CD4-positive, alpha-beta T cell (primary cell): ENCODE measurements around the gene AHRR. TPM values are rescaled to one million over a fixed set of nuclear protein-coding genes. Genes with fewer than 3 reads are reported as not detected.

ENCODE experiments used
- ATAC-seq: fragments of 200-7000 bp; cut with Tn5 transposase; one replicate; pipeline ENCODE4 v1.10.0; 2022; ENCODE audit warnings: mild to moderate bottlenecking; ENCODE audit not compliant: poor library complexity
- CTCF ChIA-PET: fragments of 350-600 bp; sonication (Branson Sonifier 250); formaldehyde crosslinking; loops from one replicate; lab custom pipeline; 2021; ENCODE audit warnings: antibody characterized with exemption, inconsistent platforms; lab: Charles Lee
- POLR2A ChIA-PET: fragments of 350-600 bp; sonication (Branson Sonifier 250); formaldehyde crosslinking; loops from one replicate; lab custom pipeline; 2021; ENCODE audit warnings: antibody characterized with exemption, inconsistent platforms; lab: Charles Lee
- DNase-seq, 14 experiments: peaks; one replicate each; pipeline ENCODE4 v3.0.0-alpha.2; 2013 to 2020; ENCODE audit warnings: mixed read lengths in 2 of 14
- H3K27ac ChIP-seq, 2 donors: one replicate each; pipeline versions ENCODE4 v1.5.1 to v1.7.0; 2013; ENCODE audit warnings: low read length in 2 of 2, low read depth in 1 of 2, mild to moderate bottlenecking in 1 of 2
- H3K27me3 ChIP-seq, 2 experiments: 1 replicate in 1 of 2; 2 replicates in 1 of 2; pipeline versions ENCODE4 v1.6.1 to v1.7.0; 2013; ENCODE audit warnings: low read length in 2 of 2, control low read depth in 1 of 2, mild to moderate bottlenecking in 1 of 2, moderate library complexity in 1 of 2; ENCODE audit not compliant: insufficient read depth in 2 of 2, control insufficient read depth in 1 of 2
- H3K36me3 ChIP-seq: one replicate; pipeline ENCODE4 v1.6.1; 2013; ENCODE audit warnings: low read length, control low read depth; ENCODE audit not compliant: insufficient read depth
- H3K4me1 ChIP-seq: one replicate; pipeline ENCODE4 v1.6.1; 2013; ENCODE audit warnings: low read length, control low read depth; ENCODE audit not compliant: insufficient read depth
- H3K4me3 ChIP-seq: one replicate; pipeline ENCODE4 v1.5.1; 2013; ENCODE audit warnings: mild to moderate bottlenecking, low read length, moderate library complexity
- H3K9me3 ChIP-seq, 2 experiments: 1 replicate in 1 of 2; 2 replicates in 1 of 2; pipeline versions ENCODE4 v1.6.1 to v1.7.0; 2013; ENCODE audit warnings: low read length in 2 of 2, mild to moderate bottlenecking in 2 of 2, control low read depth in 1 of 2, moderate library complexity in 1 of 2; ENCODE audit not compliant: control insufficient read depth in 1 of 2, insufficient read depth in 1 of 2
- H3K27ac Mint-ChIP-seq: one replicate; pipeline ENCODE4 v1.8.0; 2020; ENCODE audit warnings: mixed read lengths
- H3K27me3 Mint-ChIP-seq: one replicate; pipeline ENCODE4 v1.8.0; 2021; ENCODE audit warnings: mixed read lengths
- H3K36me3 Mint-ChIP-seq: one replicate; pipeline ENCODE4 v1.8.0; 2021; ENCODE audit warnings: low read depth, mixed read lengths
- H3K4me1 Mint-ChIP-seq: one replicate; pipeline ENCODE4 v1.8.0; 2021; ENCODE audit warnings: low read depth, mixed read lengths
- H3K4me3 Mint-ChIP-seq: one replicate; pipeline ENCODE4 v1.8.0; 2020; ENCODE audit warnings: mild to moderate bottlenecking, mixed read lengths
- H3K9me3 Mint-ChIP-seq: one replicate; pipeline ENCODE4 v1.8.0; 2020; ENCODE audit warnings: mixed read lengths
- intact Hi-C, 2 experiments: fragments of 100-400 bp; cut with DNase I in 1 of 2; cut with micrococcal nuclease in 1 of 2; formaldehyde crosslinking; loops; one replicate each; pipeline versions ENCODE4 v1.15.1 to v1.9.0; 2023 to 2025; cut with DNase I, micrococcal nuclease
- total RNA-seq, 174 experiments: library from RNA in 2 of 174; stranded (reverse) in 2 of 174; gene quantifications; one replicate each; pipeline ENCODE4 v1.2.3 and lab custom pipeline; 2021 to 2026
- TF ChIP-seq, protein P1 (sequence below): fragments of 200-600 bp; IDR thresholded peaks from one replicate; pipeline ENCODE4 v1.8.0; 2022; ENCODE audit warnings: antibody characterized with exemption, mild to moderate bottlenecking

Gene AHRR
- total RNA-seq, 2 experiments from 2014 or later: 0.45 to 0.63 TPM

DNA sequence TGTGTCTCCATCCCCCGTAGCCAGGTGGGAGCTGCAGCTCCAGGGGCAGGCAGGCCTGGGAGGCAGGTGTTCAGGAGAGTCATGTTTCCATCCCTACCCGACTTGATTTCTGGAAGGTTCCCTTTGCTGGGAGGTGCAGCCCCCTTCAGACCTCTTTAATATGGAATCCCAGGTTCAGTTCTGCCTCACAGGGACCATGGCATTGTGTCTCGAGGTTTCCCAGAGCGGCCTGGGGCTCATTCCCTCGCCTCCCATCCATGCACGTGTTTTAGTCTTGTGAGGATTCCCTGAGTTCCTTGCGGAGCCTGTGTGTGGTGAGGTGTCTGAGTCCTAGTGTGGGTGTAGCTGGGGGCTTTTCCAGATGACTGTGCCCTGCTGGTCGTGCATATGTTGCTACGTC, 16.5 kb upstream of the AHRR start:
- Histone ChIP-seq H3K4me3 (no peak overlapping the region), H3K27me3 (no peaks in the 10 kb centered on the region), H3K9me3 (no peaks in the 10 kb centered on the region), H3K27ac (no peak overlapping the region), H3K36me3 (peaks cover 40% of the 10 kb centered on the region), H3K4me1 (peaks cover 8% of the 10 kb centered on the region)
- no peak overlapping the region for H3K27ac Mint-ChIP-seq
- intact Hi-C loops: no loop called here
- TF ChIP-seq, protein P1, sequence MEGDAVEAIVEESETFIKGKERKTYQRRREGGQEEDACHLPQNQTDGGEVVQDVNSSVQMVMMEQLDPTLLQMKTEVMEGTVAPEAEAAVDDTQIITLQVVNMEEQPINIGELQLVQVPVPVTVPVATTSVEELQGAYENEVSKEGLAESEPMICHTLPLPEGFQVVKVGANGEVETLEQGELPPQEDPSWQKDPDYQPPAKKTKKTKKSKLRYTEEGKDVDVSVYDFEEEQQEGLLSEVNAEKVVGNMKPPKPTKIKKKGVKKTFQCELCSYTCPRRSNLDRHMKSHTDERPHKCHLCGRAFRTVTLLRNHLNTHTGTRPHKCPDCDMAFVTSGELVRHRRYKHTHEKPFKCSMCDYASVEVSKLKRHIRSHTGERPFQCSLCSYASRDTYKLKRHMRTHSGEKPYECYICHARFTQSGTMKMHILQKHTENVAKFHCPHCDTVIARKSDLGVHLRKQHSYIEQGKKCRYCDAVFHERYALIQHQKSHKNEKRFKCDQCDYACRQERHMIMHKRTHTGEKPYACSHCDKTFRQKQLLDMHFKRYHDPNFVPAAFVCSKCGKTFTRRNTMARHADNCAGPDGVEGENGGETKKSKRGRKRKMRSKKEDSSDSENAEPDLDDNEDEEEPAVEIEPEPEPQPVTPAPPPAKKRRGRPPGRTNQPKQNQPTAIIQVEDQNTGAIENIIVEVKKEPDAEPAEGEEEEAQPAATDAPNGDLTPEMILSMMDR: no peak
- ATAC-seq (no peak), DNase-seq (no peak)
- H3K36me3 Mint-ChIP-seq: peaks cover 39% of the 10 kb centered on the region
- H3K4me1 Mint-ChIP-seq: peaks cover 18% of the 10 kb centered on the region
- POLR2A ChIA-PET: no interaction called here
- H3K4me3 Mint-ChIP-seq: no peak overlapping the region
- CTCF ChIA-PET: no interaction called here
- H3K27me3 Mint-ChIP-seq: no peaks in the 10 kb centered on the region
- no peaks in the 10 kb centered on the region for H3K9me3 Mint-ChIP-seq

DNA sequence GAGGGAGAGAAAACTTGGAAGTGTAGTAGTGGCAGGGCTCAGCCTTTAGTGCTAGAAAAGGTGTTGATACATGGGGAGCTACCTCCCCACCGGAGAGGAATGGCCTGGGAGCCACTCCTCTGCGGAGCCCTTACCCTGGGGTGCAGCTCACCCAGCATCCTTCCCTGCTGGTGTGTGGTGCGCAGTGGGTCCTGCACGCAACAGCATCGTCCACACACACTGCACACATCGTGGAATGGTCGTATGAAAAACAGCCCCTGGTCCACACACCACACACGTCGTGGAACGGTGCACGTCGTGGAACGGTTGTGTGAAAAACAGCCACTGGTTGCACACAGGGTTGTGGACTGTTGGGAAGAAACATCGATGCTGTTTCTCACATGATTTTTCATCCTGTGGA, 16.1 kb upstream of the AHRR start:
- Mint-ChIP-seq H3K27ac (no peak overlapping the region), H3K4me1 (peaks cover 18% of the 10 kb centered on the region)

DNA sequence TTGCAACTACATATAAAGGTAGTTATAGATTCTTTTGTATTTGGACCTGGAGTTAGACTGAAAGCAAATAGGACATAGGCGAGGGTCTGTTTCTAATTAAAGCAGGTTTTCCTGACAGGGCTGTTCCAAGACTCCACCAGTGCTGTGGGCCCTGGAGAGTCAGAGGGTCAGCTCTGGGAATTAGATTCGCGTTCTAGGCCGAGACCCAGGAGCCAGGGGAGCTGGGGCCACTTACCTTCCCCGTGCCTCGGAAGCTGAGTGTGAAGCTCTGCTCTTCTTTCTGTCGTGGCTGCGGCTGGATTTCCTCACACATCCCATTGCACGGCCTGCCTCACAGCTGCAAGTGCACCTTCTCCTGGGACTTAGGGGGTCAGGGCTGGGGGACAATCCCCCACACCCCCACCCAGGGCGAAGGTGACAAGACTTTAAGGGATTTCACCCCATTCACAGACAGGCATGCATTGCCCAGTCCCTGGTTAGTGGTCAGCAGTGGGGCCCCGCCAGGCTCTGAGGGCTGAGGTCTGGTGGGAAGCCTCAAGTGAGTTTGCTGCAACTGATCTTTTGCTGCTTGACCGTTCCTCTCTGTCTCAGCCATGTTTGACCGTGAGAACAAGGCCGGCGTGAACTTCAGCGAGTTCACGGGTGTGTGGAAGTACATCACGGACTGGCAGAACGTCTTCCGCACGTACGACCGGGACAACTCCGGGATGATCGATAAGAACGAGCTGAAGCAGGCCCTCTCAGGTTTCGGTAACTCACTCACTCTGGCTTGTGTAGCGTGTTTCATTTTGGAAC, 15.3 kb upstream of the AHRR start:
- Histone ChIP-seq H3K4me3 (no peak overlapping the region), H3K4me1 (peaks cover 8% of the 10 kb centered on the region), H3K36me3 (peaks cover 52% of the 10 kb centered on the region), H3K27me3 (no peaks in the 10 kb centered on the region), H3K9me3 (no peaks in the 10 kb centered on the region), H3K27ac (no peak overlapping the region)
- H3K36me3 Mint-ChIP-seq: peaks cover 42% of the 10 kb centered on the region
- H3K4me3 Mint-ChIP-seq: no peak overlapping the region
- no peak overlapping the region for H3K27ac Mint-ChIP-seq
- H3K4me1 Mint-ChIP-seq: peaks cover 14% of the 10 kb centered on the region
- H3K9me3 Mint-ChIP-seq: no peaks in the 10 kb centered on the region
- ATAC-seq (no peak), DNase-seq (peak in 1 of 14 experiments; percentile 20)
- TF ChIP-seq, protein P1: no peak
- H3K27me3 Mint-ChIP-seq: no peaks in the 10 kb centered on the region
- ChIA-PET CTCF (no interaction called here), POLR2A (no interaction called here)
- intact Hi-C loops: no loop called here

More for the DNA sequence above, 16.1 kb upstream of the AHRR start:
- H3K4me1 ChIP-seq: peaks cover 8% of the 10 kb centered on the region
- TF ChIP-seq, protein P1: no peak
- Mint-ChIP-seq H3K4me3 (no peak overlapping the region), H3K36me3 (peaks cover 39% of the 10 kb centered on the region), H3K27me3 (no peaks in the 10 kb centered on the region), H3K9me3 (no peaks in the 10 kb centered on the region)
- CTCF ChIA-PET: no interaction called here
- ATAC-seq (no peak), DNase-seq (peak in 1 of 14 experiments; percentile 2)
- H3K4me3 ChIP-seq: no peak overlapping the region
- no peaks in the 10 kb centered on the region for H3K27me3 ChIP-seq
- peaks cover 44% of the 10 kb centered on the region for H3K36me3 ChIP-seq
- no peaks in the 10 kb centered on the region for H3K9me3 ChIP-seq
- intact Hi-C loops: no loop called here
- POLR2A ChIA-PET: no interaction called here
- H3K27ac ChIP-seq: no peak overlapping the region
